HG03196 (cell line): ENCODE data around the gene NBEAL2.
"Not testable (repeated sequence)": the region's sequence is repeated elsewhere in the genome, so short reads cannot be mapped to it uniquely, and the experiment has no call there.

Experiments
- ATAC-seq: cut with Tn5 transposase; IDR thresholded peaks from one replicate; pipeline ENCODE4 v1.9.1; 2021; ENCODE audit not compliant: unreplicated experiment

NBEAL2 gene

GRCh38 chr3:47034868-47035489, 55.5 kb downstream of the NBEAL2 start:
- ATAC-seq: no peak

GRCh38 chr3:47035645-47036044, 56.2 kb downstream of the NBEAL2 start:
- no peak for ATAC-seq

GRCh38 chr3:47036145-47036544, 56.7 kb downstream of the NBEAL2 start:
- ATAC-seq: no peak

GRCh38 chr3:47037302-47037701, 57.8 kb downstream of the NBEAL2 start:
- not testable (repeated sequence) for ATAC-seq

- ATAC-seq: no peak
Observed at GRCh38 chr3:47041114-47041513, 61.6 kb downstream of the NBEAL2 start.

- ATAC-seq: no peak
Observed at GRCh38 chr3:47042231-47042791, 62.8 kb downstream of the NBEAL2 start.

GRCh38 chr3:47047069-47047468, 67.6 kb downstream of the NBEAL2 start:
- ATAC-seq: no peak

GRCh38 chr3:47047673-47048072, 68.2 kb downstream of the NBEAL2 start:
- ATAC-seq: no peak

- ATAC-seq: no peak
Observed at GRCh38 chr3:47054412-47054811, 74.9 kb downstream of the NBEAL2 start.

- no peak for ATAC-seq
Observed at GRCh38 chr3:47056705-47057104, 77.2 kb downstream of the NBEAL2 start.

- no peak for ATAC-seq
Observed at GRCh38 chr3:47057212-47057671, 77.8 kb downstream of the NBEAL2 start.
